Stimulated activated CD4-positive, alpha-beta T cell treated with anti-CD3 and anti-CD28 coated beads, Interleukin-1b, Interleukin-23, amount 100 ng/mL, for 4 hours (primary cell): Measurements from ENCODE around the gene PROCA1.
"Not testable (repeated sequence)": the region's sequence is repeated elsewhere in the genome, so short reads cannot be mapped to it uniquely, and the experiment has no call there.

Experiments
- DNase-seq, 2 donors: peaks; one replicate each; pipeline ENCODE4 v3.0.0-alpha.2; 2020; ENCODE audit warnings: low read depth in 2 of 2

PROCA1 gene

DNA sequence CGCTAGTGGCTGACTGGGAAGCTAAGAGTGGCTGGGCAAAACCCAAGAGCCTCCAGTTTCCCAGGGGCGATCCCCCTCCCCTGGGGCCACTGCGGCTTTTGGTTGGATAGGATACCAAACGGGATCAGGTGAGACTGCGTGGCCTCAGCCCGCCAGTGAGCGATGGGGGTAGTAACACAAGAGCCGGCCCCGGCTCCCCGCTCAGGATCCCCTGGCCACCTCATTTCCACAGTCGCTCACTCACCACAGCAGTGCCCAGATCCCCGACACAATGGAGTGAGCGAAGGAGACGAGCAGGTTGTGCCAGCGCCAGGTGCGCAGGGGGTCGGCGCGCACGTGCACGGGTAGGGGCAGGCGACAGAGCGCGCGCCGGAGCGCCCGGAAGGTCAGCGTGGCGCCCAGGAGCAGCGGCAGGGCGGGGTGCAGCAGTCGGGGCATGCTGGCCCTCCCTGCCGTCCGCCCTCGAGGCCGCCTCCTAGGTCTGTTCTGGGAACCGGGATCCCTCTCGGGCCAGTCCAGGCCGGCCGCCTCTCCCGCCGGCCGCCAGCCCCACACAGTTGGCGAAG lies 14.1 kb upstream of the PROCA1 start:
- no peak for DNase-seq

DNA sequence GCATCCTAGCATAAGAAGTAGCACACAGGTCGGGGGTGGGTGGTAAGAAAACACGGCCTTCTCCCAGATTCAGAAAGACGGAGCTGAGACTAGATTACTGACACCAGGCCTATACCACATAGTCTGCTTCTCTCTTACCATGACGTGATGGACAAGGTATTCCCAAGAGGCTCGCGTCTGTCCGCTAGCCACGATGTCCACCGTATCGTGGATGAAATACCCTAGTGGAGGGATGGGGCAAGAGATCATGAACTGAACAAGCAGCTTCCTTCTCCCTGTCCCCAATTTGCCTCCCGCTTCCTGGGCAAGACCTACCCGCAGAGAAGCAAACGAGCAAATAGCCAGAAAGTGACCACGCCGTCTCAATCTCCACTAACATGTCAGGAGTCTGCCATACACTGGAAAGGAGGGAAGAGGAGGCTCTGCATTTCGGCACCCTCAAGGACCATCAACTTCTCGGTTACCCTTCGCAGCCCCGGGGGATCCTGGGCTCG lies 13.5 kb upstream of the PROCA1 start:
- DNase-seq: no peak

DNA sequence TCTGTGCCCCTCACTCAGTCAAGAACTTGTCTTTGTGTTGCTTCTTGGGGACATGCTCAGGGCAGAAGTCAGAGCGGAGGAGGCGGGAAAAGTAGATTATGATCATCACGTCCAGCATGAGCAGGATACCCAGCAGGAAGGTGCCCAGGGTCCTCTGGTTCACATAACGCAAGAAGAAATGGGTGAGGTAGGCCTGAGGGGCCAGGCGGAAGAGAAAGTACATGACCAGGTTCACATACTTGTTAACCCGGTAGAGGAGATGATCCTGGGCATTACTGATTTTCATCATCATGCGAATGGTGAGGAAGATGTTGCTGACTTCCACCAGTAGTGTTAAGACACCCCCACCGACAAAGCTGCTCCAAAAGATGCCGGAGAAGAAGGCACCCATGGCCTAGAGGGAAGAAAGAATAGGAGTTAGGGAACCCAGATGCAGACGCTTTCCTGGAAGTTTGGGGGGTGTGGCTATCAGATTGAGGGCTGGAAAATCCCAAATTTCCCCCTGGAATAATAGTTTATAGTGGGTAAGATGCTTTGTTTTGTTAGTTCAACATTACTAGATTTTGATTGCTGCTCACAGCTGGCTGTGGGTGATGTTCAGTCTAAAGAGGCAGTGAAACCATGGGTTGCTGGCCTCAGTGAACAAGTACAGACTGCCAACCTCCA lies 12.9 kb upstream of the PROCA1 start:
- no peak for DNase-seq

- DNase-seq: not testable (repeated sequence)
Observed at GRCh38 chr17:28723836-28724499, 12.3 kb upstream of the PROCA1 start.

- DNase-seq: no peak
Observed at GRCh38 chr17:28723159-28723835, 11.6 kb upstream of the PROCA1 start.

DNA sequence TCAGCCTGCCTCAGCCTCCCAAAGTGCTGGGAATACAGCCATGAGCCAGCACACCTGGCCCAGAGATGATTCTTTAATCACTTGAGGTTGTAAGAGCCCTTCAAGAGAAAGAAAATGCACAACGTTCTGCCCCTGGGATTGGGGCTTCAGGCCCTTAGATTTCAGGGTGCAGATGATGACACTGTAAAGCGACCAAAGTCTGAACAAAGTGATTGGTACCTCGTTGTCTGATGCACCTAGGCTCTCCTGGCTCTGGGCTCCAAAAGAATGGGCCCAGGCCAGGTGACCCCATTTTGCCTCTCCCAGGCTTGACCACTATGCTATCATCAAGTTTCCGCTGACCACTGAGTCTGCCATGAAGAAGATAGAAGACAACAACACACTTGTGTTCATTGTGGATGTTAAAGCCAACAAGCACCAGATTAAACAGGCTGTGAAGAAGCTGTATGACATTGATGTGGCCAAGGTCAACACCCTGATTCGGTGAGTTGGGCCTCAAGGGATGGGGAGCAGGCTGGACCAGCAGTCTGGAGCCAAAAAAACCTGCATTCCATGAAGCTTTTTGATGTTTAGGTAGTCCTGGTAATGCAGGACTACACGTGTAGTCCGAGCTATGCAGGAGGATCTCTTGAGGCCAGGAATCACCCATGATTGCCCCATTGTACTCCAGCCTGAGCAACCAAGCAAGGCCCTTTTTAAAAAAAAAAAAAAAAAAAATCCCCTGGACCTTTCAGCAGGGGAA lies 10.9 kb upstream of the PROCA1 start:
- no peak for DNase-seq

- not testable (repeated sequence) for DNase-seq
Observed at GRCh38 chr17:28720997-28721329, 9.3 kb upstream of the PROCA1 start.

DNA sequence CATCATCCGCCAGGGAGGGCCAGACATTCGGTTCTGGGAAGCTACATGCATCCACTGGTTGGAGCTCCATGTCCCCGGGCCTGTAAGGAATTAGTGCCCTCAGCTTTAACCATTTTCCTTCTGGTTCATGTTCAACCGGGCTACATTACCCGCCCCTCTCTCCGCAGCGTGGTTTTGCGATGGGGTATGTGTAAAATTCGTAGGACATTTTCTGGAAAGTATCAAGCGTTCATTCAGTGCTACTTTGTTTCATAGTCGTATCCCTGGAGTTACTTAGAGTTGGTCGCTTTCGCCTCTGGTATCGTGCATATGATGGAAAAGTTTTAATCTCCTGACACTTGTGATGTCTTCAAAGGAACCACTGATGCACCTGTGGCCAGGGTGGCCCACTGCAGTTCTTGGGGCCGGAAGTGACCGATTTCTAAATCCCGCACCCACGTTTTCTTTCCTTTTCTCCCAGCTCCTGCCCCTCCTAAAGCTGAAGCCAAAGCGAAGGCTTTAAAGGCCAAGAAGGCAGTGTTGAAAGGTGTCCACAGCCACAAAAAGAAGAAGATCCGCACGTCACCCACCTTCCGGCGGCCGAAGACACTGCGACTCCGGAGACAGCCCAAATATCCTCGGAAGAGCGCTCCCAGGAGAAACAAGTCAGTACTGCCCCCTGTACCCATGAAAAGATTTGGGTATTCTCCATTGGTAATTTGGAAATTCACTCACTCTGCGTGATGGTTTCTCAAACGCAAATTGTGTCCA lies 8.7 kb upstream of the PROCA1 start:
- no peak for DNase-seq

DNA sequence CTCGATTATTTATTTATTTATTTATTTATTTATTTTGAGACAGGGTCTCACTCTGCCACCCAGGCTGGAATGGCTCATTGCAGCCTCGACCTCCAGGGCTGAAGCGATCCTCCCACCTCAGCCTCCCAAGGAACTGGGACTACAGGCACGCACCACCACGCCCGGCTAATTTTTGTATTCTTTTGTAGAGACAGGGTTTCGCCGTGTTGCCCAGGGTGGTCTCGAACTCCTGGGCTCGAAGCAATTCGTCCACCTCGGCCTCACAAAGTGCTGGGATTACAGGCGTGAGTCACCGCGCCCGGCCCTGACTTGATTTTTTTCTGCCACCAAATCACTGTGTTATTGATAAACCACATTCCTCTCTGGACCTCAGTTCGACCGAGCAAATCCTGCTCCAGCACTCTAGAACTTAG lies 7.3 kb upstream of the PROCA1 start:
- DNase-seq: no peak

GRCh38 chr17:28718333-28719020 lies 6.8 kb upstream of the PROCA1 start:
- no peak for DNase-seq

- peak in 1 of 2 donors; percentile 39 for DNase-seq
Observed at GRCh38 chr17:28717578-28718332, 6.1 kb upstream of the PROCA1 start, which contains the start of gene RAB34. TSS of gene RAB34 (minus strand) at chr17:28717868. CDS start at chr17:28717266, 602 bp downstream.

DNA sequence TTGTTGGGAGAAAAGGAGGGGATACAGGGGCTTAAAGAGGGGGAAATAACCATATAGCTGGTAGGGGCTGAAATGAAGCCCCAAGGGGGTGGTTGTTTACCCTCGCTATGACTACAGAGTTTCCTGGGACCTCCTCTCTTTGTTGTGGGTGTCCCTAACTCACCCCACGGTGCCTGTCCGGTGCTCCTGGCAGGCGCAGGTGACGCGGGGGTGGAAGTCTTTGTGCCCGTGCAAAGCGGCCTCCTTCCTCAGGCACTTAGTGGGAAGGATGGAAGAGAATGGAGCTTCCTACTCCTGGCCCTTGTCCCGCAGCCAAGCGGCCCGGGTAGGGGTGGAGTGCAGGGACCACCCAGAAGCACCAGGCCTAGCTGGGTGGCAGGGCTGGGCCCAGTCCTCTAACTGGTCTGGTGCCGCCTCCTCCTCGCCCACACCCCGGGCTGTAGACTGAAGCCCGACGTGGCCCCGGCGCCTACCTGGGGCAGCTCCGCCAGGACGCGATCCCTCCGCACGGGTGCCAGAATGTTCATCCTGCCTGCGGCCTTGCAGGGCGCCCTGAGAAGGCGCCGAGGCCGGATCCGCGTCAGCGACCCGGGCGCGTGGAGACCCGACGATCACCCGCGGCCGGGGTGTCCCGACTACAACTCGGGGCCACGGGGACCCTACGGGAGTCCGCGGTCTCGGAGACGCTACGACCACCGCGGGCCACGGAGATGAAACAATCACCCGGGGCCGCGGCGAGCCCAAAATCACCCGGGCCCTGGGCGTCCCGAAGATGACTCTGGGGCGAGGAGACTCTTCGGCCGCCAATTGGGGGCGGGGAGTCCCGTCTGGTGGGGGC lies 5.3 kb upstream of the PROCA1 start:
- no peak for DNase-seq

DNA sequence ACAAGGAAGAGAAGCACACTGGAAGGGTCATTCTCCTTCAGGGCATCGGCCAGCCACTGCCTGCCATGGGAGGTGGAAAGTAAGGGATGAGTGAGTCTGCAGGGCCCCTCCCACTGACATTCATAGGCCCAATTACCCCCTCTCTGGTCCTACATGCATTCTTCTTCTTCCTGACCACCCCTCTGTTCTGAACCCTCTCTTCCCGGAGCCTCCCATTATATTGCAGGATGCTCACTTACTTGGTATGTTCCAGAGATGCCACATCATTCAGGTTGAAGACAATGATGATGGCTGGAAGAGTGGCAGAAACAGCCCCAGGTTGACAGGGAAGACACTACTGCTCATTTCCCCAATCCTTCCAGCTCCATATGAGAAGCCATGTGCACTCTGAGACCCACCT lies 3.5 kb upstream of the PROCA1 start:
- no peak for DNase-seq

GRCh38 chr17:28714281-28714680 lies 2.6 kb upstream of the PROCA1 start:
- DNase-seq: no peak

- DNase-seq: no peak
Observed at GRCh38 chr17:28712705-28713415, 1.2 kb upstream of the PROCA1 start.

DNA sequence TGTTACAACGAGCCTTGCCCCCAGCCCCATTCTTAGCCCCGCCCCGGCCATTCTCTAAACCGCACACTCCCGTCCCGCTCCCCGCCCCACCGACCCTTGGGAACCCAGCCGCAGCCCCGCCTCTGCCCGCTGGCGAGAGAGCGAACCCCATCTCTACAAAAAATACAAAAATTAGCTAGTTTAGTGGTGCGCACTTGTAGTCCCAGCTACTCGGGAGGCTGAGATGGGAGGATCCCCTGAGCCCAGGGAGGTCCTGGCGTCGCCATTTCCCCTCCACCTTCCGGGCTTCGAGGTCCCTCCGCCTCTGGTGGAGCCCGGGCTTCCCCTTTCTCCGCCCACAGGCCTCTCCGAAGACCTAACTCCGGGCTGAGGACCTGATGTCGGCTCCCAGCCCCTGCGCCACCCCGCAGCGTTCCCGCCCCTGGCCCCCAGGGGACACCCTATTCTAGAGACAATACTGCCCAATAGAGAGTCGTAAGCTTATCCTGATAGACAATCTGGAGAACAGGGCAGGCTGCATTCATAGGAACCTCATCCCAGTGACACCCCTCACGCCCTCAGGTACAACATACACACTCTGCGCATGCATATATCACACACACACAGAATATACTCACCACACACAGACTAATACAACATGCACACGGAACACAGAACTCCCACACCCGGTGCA lies 480 bp upstream of the PROCA1 start:
- DNase-seq: peak; percentile 35 to 59

DNA sequence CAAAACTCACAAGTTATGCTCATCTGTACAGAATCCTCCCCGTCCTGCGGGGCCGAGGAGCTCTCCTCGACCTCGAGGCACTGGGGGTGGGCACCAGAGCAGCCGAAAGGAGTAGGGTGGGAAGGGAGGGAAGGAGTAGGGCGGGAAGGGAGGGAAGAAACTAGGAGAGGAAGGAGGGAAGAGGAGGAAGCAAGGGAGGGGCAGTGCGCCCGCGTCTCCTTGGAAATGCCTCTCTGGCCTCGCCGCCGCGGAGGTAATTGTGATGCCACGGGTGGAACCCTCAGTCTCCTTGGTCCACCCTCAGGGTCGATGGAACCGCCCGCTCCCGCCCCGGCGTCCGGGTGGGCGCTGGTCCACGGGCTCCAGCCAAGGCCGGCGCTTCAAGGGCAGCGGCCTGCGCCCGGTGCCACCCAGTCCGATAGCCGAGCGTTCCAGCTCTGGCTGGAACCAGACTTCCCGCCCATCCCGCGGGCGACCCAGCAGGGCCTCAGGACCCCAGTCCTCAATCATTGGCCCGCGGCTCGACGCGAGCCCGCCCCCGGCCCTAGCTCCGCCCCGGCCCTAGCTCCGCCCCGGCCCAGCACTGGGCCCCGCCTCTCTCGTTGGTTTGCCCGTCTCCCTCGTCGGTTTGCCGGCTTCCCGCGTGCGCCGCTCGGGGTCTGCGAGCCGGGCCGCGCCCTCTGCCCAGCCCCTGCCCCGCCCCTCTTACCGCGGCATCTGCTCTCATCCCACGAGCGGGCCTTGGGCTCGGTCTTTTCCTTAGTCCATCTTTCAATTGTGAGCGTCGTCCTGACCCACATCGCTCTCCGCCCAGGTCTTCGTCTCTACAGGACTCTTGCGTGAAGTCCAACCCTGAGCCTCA lies 596 bp downstream of the PROCA1 start:
- DNase-seq: peak; percentile 83 to 90
